ENCODE results near the gene RSAD1.

The RSAD1 gene

GRCh38 chr17:50523208-50523607 is 44.5 kb downstream of the RSAD1 start:
- no peak overlapping the region for H3K27ac ChIP-seq
- TF ChIP-seq CTCF (IDR thresholded peaks at IDR 0.05): no peak
- no peak for TF ChIP-seq ZFX (IDR thresholded peaks at IDR 0.05; ENCODE audit: borderline replicate concordance)

- no peak overlapping the region for H3K27ac ChIP-seq
- no peak for TF ChIP-seq CTCF (IDR thresholded peaks at IDR 0.05)
- no peak for TF ChIP-seq ZFX (IDR thresholded peaks at IDR 0.05; ENCODE audit: borderline replicate concordance)
Measured at GRCh38 chr17:50524838-50525237, 46.2 kb downstream of the RSAD1 start.

GRCh38 chr17:50527155-50527762 is 48.6 kb downstream of the RSAD1 start:
- no peak for TF ChIP-seq ZFX (IDR thresholded peaks at IDR 0.05; ENCODE audit: borderline replicate concordance)
- no peak for TF ChIP-seq CTCF (IDR thresholded peaks at IDR 0.05)
- no peak overlapping the region for H3K27ac ChIP-seq

- H3K27ac ChIP-seq: no peak overlapping the region
- TF ChIP-seq CTCF (IDR thresholded peaks at IDR 0.05) (no peak), ZFX (IDR thresholded peaks at IDR 0.05; ENCODE audit: borderline replicate concordance) (no peak)
Measured at GRCh38 chr17:50527949-50528474, 49.4 kb downstream of the RSAD1 start.

GRCh38 chr17:50529849-50530248 is 51.2 kb downstream of the RSAD1 start:
- H3K27ac ChIP-seq: no peak overlapping the region
- no peak for TF ChIP-seq ZFX (IDR thresholded peaks at IDR 0.05; ENCODE audit: borderline replicate concordance)
- no peak for TF ChIP-seq CTCF (IDR thresholded peaks at IDR 0.05)

- H3K27ac ChIP-seq: peak overlapping the region; percentile 98
- no peak for TF ChIP-seq CTCF (IDR thresholded peaks at IDR 0.05)
- TF ChIP-seq ZFX (IDR thresholded peaks at IDR 0.05; ENCODE audit: borderline replicate concordance): no peak
Measured at GRCh38 chr17:50531428-50532025, 52.9 kb downstream of the RSAD1 start.

- H3K27ac ChIP-seq: peak within 1 kb of the TSS; percentile 98
- TF ChIP-seq ZFX (IDR thresholded peaks at IDR 0.05; ENCODE audit: borderline replicate concordance) (no peak), CTCF (IDR thresholded peaks at IDR 0.05) (no peak)
Measured at GRCh38 chr17:50532452-50533024, 53.9 kb downstream of the RSAD1 start, which contains the start of gene EPN3. EPN3 (plus strand) TSS chr17:50532735; CDS start chr17:50536557, 3,822 bp downstream.
